ENCODE measurements around the gene RANBP17.

DNA sequence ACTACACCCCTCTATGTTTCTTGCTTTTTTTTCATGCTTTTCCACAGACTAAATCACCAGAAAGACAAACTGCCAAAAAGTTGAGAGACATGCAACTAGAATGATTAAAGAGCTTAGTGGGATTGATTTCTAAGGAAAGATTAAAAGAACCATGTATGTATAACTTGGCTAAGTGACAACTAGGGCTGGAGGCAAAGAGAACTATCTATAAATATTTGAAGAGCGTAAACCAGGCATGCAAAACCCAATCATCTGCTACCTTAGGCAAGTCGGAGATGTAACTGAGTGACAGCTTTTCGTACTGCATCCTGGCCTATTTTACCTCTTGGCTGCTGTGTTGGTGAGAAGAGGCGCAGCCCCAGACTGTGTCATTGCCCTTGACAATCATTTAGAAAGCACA, 326.2 kb downstream of the RANBP17 start:
- TF ChIP-seq, protein P1, sequence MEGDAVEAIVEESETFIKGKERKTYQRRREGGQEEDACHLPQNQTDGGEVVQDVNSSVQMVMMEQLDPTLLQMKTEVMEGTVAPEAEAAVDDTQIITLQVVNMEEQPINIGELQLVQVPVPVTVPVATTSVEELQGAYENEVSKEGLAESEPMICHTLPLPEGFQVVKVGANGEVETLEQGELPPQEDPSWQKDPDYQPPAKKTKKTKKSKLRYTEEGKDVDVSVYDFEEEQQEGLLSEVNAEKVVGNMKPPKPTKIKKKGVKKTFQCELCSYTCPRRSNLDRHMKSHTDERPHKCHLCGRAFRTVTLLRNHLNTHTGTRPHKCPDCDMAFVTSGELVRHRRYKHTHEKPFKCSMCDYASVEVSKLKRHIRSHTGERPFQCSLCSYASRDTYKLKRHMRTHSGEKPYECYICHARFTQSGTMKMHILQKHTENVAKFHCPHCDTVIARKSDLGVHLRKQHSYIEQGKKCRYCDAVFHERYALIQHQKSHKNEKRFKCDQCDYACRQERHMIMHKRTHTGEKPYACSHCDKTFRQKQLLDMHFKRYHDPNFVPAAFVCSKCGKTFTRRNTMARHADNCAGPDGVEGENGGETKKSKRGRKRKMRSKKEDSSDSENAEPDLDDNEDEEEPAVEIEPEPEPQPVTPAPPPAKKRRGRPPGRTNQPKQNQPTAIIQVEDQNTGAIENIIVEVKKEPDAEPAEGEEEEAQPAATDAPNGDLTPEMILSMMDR (IDR thresholded peaks at IDR 0.05; ENCODE audit: poor library complexity, severe bottlenecking): no peak
- TF ChIP-seq SMC3 (conservative IDR thresholded peaks at IDR 0.05; ENCODE audit: poor library complexity): no peak
